HG03521 (cell line): Measurements from ENCODE around the gene PIP4K2A.

ENCODE experiments used
- ATAC-seq: cut with Tn5 transposase; IDR thresholded peaks from one replicate; pipeline ENCODE4 v1.9.1; 2021; ENCODE audit warnings: mild to moderate bottlenecking, moderate library complexity; ENCODE audit not compliant: unreplicated experiment

PIP4K2A gene

GRCh38 chr10:22491931-22492615, 222.3 kb downstream of the PIP4K2A start:
- ATAC-seq: no peak

GRCh38 chr10:22491480-22491879, 222.9 kb downstream of the PIP4K2A start:
- no peak for ATAC-seq

DNA sequence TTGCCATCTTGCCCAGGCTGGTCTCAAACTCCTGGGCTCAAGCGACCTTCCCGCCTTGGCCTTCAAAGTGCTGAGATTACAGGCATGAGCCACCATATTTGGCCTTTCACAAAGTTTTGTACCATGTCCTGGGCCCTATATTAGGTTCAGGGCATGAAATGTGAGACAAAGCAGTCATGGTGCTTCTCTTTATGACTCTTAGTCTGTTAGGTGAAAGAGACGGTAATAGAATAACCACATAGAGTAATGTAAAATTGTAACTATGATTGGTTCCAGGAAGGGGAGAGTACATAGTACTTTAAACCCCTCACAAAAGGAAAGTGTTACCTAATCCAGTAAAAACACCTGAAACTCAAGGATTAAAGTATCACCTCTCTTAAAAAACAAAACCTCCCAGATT, 224.4 kb downstream of the PIP4K2A start:
- ATAC-seq: no peak

DNA sequence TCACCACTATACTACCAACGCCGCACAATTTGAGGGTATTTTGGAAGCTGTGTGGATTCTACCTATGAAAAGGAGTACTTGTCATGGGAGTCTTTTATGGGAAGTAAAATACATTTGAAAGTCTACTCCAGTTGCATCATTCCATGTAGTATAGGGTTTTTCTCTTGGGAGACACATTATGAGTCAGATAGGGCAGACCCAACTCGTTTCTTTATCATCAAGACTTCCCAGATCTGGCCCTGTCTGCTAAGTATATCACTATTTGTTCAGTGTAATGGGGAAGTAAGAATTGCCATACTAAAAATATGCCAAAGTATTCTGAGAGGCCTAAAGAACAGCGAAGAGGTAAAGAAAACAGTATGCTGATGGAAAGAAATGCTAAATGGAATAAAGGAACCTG, 224.9 kb downstream of the PIP4K2A start:
- ATAC-seq: no peak

DNA sequence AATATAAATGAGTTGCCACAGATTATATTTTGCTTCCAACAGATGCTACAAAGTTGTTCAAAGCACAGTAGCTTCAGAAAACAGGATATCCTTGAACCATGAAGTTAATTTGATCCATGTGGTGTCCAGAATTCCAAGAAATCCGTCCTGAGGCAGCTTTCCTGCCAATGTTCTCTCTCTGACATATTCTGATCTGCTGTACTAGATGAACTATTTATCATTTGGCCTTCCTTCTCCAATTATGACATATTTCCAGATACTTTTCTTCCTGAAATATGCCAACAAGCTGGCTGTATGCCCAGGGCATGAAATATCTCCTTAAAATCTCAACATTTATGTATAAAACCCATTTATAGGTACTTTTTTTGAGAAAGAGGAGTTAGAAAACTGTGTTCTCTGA, 227.9 kb downstream of the PIP4K2A start:
- ATAC-seq: no peak
